GM12892 (cell line): ENCODE results near the gene ILF3.
"Not testable (repeated sequence)": the region's sequence is repeated elsewhere in the genome, so short reads cannot be mapped to it uniquely, and the experiment has no call there.

ENCODE experiments used
- POLR2A ChIP-seq: IDR thresholded peaks from 2 replicates; pipeline ENCODE4 v1.6.1; 2011; ENCODE audit warnings: low read depth, low read length, control low read depth
- POLR2AphosphoS5 ChIP-seq: IDR thresholded peaks from 2 replicates; pipeline ENCODE4 v1.6.1; 2011; ENCODE audit warnings: low read depth, low read length, control low read depth

DNA sequence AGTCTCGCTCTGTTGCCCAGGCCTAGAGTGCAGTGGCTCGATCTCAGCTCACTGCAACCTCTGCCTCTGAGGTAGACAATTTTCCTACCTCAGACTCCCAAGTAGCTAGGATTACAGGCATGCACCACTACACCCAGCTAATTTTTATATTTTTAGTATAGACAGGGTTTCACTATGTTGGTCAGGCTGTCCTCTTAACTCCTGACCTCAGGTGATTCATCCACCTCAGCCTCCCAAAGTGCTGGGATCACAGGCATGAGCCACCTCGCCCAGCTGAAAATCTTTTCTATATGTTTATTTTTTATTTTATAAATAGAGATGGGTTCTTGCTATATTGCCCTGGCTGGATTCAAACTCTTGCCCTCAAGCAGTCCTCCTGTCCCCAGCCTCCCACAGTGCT lies 17.8 kb downstream of the ILF3 start:
- not testable (repeated sequence) for TF ChIP-seq POLR2AphosphoS5, POLR2A
